GM21526 (cell line): ENCODE results near the gene UTP15.

Experiments
- ATAC-seq: cut with Tn5 transposase; IDR thresholded peaks from one replicate; pipeline ENCODE4 v1.9.1; 2021; ENCODE audit warnings: moderate library complexity; ENCODE audit not compliant: unreplicated experiment, low FRiP score

Gene UTP15

GRCh38 chr5:73619606-73620333 lies 54.2 kb downstream of the UTP15 start:
- ATAC-seq, result no peak

GRCh38 chr5:73620334-73620687 lies 54.8 kb downstream of the UTP15 start:
- ATAC-seq, result no peak

- ATAC-seq, result no peak
These were observed 57.5 kb downstream of the UTP15 start for GRCh38 chr5:73623060-73623459.

GRCh38 chr5:73623901-73624404 lies 58.4 kb downstream of the UTP15 start:
- ATAC-seq, result no peak

- ATAC-seq, result no peak
These were observed 59.3 kb downstream of the UTP15 start for GRCh38 chr5:73624888-73625287.

DNA sequence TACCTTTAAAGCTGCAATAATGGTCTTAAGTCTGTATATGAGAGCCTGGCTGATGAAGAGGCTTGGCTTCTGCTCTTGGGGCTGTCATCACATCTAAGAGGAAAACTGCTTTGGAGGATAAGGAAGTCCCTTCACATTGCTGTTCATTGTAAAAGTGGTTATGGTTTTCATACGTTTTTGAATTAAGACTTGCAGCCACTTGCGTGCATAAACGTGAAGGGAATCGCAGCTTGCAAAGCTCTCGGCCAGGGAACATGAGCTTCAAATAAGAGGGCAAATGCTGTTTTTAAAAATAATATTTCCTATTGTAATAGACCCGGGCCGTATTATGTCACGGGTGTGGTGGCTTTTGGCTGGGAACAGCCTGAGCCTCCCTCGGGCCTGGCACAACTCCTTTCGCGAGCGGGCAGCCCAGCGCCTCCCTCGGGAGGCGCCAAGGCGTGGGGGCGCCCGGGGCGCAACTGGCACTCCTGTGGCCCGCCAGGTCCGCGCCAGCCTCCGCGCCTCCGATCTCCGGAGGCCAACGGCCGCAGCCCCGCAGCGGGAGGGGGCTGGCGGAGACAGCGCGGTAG lies 59.9 kb downstream of the UTP15 start:
- ATAC-seq, result no peak

GRCh38 chr5:73625944-73626811 lies 60.6 kb downstream of the UTP15 start, which contains the start of gene ARHGEF28:
Gene ARHGEF28, plus strand, starts transcription at chr5:73626196. Its CDS starts 58,656 bp downstream, at chr5:73684852.
- peak; percentile 63 for ATAC-seq

DNA sequence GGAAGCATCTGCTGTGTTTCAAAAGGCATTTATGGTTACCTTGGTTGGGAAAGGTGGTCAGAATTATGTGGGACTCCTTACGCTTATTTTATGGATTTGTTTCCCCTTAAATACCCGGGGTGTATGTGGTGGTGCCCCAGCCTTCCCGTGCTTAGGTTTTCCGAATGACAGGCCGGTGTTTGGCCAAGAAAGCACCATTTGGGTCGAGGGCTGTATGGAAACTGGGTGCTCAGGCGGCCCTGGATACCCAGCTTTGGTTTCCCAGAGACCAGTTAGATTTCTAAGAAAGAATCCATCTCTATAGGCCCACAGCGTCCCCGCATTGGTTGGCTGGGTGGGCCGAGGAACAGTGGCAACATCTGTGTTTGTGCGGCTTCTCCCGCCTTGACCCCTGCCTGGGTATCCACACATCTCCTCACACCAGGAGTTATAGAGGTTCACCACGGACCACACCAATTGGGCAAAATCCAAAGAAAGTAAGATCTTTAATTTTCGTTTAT lies 61.3 kb downstream of the UTP15 start:
- no peak for ATAC-seq

DNA sequence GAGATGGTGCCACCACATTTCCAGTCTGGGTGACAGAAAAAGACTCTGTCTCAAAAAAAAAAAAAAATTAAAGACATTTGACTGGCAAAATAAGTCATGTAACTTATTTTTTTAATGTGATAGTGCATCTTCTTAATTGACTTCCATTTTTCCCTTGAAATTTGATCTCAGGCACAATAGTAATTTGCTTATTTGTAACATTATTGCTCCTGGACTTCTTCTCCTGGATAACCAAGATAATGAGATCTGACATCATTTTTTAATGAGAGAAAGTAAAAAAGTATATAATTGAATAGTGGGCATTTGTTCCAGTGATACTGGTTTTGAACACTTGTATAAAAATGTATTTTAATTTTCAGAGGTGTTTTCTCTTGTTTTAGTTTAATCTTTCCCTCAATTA lies 63.9 kb downstream of the UTP15 start:
- no peak for ATAC-seq

DNA sequence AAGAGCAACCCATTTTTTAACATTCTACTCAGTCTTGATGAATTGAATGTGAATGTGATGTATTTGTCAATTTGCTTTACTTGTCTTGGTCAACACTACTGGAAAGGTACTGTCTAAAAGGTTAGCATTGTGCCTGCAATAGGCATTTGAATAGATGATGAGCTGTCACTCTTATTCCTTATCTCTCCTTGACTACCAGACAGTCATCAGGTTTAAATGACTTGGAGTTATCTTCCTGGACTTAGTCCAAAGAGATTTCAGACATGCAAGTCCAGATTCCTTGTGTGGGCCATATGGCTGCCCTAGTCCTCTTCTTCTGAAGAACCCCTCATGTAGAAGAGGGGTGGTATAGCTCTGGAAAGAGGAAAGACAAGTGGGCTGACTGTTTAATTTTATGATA lies 65.2 kb downstream of the UTP15 start:
- no peak for ATAC-seq

DNA sequence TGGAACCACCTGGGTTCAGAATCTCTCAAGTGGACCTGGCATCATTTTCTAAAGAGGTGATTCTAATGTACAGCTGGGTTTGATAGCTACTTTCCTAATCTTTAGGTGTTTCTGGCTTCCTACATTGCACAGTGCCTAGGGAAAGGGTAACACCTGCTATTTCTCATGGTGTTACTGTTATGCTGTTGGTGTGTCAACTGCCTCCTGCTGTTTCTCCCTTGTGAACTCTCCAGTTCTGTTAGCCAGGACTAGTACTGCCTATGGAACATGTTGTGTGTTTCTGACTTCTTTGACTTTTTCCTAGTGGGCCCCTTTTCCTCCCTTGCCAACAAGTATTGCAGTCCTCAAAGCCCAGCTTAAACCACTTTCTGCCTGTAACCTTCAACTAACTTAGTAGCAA lies 66.0 kb downstream of the UTP15 start:
- ATAC-seq, result no peak
